GM12801 (cell line): ENCODE measurements around the gene ATG10.

Experiments
- CTCF ChIP-seq: IDR thresholded peaks from one replicate; pipeline ENCODE4 v1.5.1; 2011; ENCODE audit warnings: control low read depth; ENCODE audit not compliant: insufficient read length; ENCODE audit errors: extremely low read depth

The ATG10 gene

GRCh38 chr5:81989204-81989603 lies 17.4 kb downstream of the ATG10 start:
- no peak for TF ChIP-seq CTCF

- TF ChIP-seq CTCF: no peak
These were observed 22.9 kb downstream of the ATG10 start for GRCh38 chr5:81994679-81995078.

GRCh38 chr5:81995407-81995806 lies 23.6 kb downstream of the ATG10 start:
- TF ChIP-seq CTCF: no peak

- TF ChIP-seq CTCF: no peak
These were observed 32.7 kb downstream of the ATG10 start for GRCh38 chr5:82004511-82004910.

GRCh38 chr5:82010696-82011095 lies 38.9 kb downstream of the ATG10 start:
- TF ChIP-seq CTCF: no peak

GRCh38 chr5:82011761-82012160 lies 39.9 kb downstream of the ATG10 start:
- no peak for TF ChIP-seq CTCF

GRCh38 chr5:82018462-82018861 lies 46.6 kb downstream of the ATG10 start:
- no peak for TF ChIP-seq CTCF
